22Rv1 (cell line): ENCODE data around the gene BBS1.

Experiments used
- H3K27ac ChIP-seq: fragments of 450-650 bp; 2 replicates; pipeline ENCODE4 v1.5.1; 2017
- CTCF ChIP-seq: fragments of 450-650 bp; IDR thresholded peaks from 2 replicates; pipeline ENCODE4 v1.5.1; 2017; ENCODE audit warnings: mild to moderate bottlenecking
- ZFX ChIP-seq: fragments of 450-650 bp; IDR thresholded peaks from 2 replicates; pipeline ENCODE4 v1.6.1; 2017; ENCODE audit warnings: antibody characterized with exemption, borderline replicate concordance

BBS1 gene

GRCh38 chr11:66467034-66467659 lies 43.3 kb upstream of the BBS1 start:
- peak overlapping the region; percentile 65 for H3K27ac ChIP-seq
- TF ChIP-seq ZFX (no peak), CTCF (peak; percentile 49)

GRCh38 chr11:66467756-66468155 lies 42.7 kb upstream of the BBS1 start:
- TF ChIP-seq CTCF, result no peak
- TF ChIP-seq ZFX, result no peak
- peak overlapping the region; percentile 65 for H3K27ac ChIP-seq

DNA sequence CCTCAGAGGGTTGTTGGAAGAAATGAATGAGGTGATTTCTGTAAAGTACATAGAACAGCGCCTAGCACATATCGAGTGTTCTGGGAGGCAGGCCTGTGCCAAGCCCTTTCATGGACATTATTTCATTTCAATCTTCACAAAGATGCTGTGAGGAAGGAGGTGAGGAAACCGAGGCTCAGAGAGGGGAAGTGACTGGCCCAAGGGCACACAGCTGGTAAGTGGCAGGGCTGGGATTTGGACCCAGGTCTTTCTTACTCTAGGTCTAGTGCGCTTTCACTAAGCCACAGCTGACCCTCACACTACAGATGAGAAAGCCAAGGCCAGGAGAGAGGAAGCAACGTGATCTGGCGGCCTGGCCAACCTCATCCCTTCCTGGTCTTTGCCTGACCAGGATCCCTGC lies 41.7 kb upstream of the BBS1 start:
- H3K27ac ChIP-seq, result peak overlapping the region; percentile 26
- no peak for TF ChIP-seq CTCF
- no peak for TF ChIP-seq ZFX

GRCh38 chr11:66469441-66469840 lies 41.0 kb upstream of the BBS1 start:
- 0 out of 2 replicates have a peak overlapping the region, but pooled peaks have one; percentile 26 for H3K27ac ChIP-seq
- TF ChIP-seq CTCF (no peak), ZFX (no peak)

DNA sequence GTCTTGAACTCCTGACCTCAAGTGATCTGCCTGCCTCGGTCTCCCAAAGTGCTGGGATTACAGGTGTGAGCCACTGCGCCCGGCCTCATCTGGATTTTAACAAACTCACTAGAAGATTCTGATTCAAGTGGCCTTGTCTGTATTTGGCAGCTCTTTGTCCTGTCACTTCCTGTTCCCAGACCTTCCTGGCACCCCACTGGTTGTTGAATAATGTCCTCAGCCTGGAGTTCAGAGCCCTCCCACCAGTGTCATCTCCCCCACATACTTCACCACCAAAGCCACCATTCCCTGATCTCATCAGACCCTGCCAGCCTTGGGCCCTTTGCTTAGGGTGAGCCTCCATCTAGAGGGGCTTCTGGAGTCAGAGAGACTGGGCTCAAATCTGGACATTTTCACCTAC lies 40.4 kb upstream of the BBS1 start:
- TF ChIP-seq ZFX (no peak), CTCF (no peak)
- H3K27ac ChIP-seq, result no peak overlapping the region

DNA sequence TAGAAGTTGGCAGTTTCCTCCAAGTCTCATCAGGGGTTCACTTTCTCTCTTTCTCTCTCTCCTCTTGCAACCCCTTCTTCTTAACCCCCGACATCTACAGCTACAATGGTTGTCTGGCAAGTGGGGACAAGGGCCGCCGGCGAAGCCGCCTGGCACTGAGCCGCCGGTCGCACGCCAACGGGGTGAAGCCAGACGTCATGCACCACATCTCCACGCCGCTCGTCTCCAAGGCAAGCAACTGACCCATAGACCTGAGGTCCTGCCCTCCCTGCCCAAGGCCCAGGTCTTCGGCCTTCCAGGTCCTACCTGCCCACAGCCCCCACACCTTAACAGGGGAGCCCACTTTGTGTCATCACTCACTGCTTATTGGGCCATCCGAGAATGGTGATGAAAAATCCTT lies 39.3 kb upstream of the BBS1 start:
- no peak for TF ChIP-seq CTCF
- TF ChIP-seq ZFX, result no peak
- H3K27ac ChIP-seq, result no peak overlapping the region

DNA sequence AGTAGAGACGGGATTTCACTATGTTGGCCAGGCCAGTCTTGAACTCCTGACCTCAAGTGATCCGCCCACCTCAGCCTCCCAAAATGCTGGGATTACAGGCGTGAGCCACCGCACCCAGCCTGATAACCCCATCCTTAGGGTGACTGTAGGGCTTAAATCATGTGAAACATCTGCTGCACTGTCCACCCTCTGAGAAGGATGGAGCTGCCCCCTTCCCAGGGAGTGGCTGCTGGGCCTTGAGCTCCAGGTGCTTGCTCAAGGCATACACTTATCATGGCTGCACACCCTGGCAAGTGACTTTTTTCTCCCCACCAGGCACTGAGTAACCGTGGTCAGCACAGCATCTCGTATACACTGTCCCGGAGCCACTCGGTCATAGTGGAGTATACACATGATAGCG lies 38.4 kb upstream of the BBS1 start:
- no peak for TF ChIP-seq ZFX
- TF ChIP-seq CTCF, result no peak
- H3K27ac ChIP-seq, result no peak overlapping the region
